HG02623 (cell line): ENCODE results near the gene FIG4.
"Not testable (repeated sequence)": the region's sequence is repeated elsewhere in the genome, so short reads cannot be mapped to it uniquely, and the experiment has no call there.

Experiments used
- ATAC-seq: cut with Tn5 transposase; IDR thresholded peaks from one replicate; pipeline ENCODE4 v1.9.1; 2021; ENCODE audit warnings: moderate library complexity; ENCODE audit not compliant: unreplicated experiment

The FIG4 gene

DNA sequence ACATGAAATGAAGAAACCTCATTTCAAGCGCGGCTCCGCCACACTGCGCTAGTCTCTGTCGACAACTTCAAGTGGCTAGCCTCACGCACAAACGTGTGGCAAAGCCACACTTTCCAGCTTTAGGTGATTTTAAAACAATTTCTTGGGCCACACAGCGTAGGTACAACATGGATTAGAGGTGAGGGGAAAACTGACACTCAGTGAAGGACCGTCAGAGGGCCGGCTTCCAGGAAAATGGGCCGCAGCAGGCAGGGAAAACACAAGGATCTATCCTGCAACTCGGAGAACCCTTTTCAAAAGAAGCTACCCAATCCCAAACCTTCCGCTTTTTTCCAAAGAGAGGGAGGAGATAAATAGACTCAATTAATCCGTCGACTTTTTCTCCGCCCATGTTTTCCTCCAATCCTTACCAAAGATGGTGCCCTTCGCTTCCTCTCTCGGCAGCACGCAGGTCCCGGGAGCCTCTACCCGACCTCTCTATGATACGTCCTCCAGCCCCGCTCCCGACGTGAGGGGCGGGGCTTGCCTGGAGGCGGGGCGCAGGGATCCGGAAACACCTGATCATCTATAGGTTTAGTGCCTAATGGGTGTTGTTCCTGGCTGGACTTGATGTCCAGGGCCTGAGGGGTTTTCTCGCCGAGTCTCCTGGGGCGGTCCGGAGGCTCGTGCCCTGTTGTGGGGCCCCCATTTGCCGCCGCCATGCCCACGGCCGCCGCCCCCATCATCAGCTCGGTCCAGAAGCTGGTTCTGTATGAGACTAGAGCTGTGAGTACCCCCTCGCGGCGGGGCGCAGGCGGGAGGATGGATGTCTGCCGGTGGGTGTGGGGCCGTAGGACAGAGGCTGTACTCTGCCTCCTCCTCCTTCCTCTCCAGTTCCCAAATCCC lies at the start of gene FIG4, which contains the start of gene AK9:
Gene FIG4, plus strand, starts transcription at position 560 of the 885 bp plus-strand sequence. Its CDS starts 140 bp downstream, at position 700.
Gene AK9, minus strand, starts transcription at position 466 of the 885 bp plus-strand sequence. CDS start 15,457 bp downstream, outside the sequence.
- ATAC-seq: peak; percentile 94

DNA sequence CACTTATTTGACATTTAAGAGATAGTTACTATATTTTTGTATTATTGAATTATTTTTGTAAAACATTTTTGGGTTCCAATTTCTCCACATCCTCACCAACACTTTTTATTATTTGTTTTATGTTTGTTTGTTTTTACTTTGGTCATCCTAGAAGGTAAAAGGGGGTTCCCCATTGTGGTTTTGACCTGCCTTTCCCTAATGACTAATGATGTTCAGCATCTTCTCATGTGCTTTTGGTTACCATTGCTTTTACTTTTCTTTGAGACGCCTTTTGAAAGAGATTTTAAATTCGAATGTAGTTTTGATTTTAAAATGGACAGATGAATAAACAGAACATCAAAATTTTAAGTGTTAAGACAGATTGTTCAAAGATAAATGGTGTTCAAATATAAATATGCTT lies 47.0 kb upstream of the FIG4 start:
- no peak for ATAC-seq

DNA sequence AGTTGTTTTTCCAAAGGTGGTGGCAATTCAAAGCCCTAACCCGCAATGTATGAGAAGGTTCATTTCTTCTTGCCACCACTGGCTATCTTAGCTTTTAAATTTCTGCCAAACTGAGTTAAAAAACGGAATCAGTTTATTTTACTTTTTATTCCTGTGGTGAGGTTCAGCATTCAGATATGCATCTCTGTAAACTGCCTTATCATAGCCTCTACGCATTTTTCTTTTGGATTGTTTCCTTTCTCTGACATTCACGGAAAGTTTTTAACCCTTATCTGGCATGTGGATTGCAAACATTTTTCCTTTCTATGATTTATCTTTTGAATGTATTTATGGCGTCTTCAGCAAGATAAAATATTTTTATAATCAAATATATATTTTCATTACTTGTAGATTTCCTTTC lies 37.8 kb upstream of the FIG4 start:
- no peak for ATAC-seq

DNA sequence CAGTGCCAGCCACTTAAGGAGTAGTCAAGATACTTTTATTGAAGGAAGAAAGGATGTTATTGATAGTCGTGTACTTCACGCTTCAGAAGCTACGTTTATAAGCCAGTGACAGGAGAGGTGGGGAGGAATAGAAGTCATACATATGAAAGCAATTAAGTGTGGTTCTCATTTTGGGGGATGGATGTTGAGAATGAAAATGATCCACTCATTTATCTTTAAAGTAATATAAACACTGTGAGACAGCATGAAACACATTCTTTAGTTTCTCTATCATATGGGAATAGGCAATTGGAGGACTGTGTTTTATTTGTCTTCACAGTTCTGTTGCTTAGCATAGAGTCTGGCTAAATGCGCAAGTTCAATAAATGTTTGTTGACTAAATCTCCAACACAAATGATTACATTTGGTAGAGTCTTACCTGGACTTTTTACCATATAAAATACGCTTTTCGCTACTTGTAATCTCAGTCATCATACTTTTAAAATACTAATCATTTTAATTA lies 35.3 kb upstream of the FIG4 start:
- no peak for ATAC-seq

DNA sequence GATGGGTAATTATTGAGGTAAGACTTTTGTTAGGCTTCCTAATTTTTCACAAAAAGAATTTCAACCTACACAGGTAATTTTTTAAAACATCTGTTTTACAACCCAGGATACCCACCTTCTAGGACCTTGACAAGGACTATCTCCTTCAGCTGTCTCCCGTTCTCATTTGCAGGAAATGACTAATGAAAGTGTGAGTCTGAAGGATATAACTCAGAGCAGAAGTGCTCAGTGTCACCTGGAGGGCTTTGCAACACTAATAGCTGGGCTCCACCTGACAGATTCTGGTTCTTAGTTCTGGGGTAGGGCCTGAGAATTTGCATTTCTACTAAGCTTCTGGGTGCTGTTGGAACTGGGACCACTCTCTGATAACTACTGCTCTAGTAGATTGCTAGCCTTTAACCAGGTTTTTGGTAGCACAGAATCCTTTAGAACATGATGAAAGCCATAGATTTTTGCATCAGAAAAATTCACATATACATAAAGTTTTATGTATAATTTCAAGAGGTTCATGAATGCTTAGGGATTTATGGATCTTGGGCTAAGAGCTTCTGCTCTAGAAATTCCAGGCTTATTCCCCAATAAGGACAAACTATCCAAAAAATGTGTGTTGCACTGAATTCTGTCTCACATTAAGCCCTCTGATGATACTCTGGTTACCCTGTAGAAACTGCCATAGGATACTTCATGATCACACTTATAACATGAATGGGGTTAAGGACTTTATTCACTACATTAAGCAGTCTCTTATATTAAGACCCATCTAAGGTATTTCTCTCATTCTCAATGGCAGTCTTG lies 30.4 kb upstream of the FIG4 start:
- ATAC-seq: no peak

DNA sequence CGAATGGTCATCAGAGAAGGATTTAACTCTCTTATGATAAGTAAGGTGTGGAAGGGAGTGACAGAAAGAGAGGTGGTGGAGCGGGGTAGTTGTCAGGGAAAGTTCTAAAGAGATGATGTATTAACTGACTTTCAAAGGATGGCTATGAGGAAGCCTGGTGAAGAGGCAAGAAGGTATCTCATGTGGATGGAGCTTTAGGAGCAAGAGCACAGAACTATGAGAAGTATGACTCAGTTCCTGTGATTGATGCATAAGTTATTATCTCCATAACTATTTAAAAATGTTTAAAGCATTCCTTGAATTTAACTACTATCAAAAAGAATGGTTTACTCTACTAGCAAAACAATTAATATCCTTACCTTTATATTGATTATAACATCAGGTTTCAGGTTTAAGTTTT lies 28.9 kb upstream of the FIG4 start:
- ATAC-seq: no peak

DNA sequence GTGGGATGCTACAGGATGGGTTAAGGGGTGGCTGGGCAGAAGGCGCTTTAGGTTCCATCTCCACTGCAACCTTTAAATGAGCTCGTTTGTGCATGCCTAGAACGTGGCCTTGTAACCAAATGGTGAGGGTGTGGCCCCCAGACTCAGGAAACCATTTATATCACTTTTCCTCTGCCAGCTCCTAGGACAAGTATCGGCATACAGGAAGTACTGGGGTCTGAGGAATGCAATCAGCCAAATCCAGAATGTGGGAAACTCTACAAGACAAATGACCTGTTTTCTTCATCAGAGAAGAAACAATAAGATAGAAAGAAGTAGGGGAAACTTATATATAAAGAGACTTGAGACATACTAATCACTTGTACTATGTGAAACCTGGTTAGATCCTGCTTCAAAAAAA lies 21.3 kb upstream of the FIG4 start:
- ATAC-seq: no peak

DNA sequence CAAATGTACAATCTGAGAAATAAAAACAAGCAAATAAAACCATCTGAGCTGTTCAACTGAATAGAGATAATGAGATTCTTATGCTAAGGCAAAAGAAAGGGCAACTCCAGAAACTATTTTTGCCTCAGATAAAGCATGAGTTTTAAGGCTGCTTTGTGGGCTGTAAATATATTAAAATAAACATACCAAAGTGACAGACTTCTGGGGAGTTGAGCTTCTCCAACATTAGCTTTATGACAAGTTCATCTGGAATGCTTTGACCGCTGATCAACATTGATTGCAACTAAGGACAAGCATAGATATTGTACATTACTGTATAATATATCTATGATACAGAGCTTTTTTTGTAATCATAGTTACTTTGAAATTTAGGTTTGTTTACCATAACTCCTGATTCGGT lies 19.4 kb upstream of the FIG4 start:
- no peak for ATAC-seq

DNA sequence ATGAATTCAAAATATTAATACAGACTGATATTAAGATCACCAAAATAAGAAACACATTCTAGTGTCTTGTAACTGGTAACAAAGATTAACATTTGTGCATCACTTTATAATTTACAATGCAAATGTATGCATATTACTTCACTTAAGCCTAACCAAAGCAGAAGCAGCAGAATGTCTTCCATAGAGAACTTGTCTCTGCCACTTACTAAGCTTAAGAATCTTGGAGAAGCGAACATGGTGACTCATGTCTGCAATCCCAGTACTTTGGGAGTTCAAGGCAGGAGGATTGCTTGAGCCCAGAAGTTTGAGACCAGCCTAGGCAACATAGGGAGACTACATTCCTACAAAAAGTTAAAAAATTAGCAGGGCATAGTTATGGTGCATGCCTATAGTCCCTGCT lies 18.9 kb upstream of the FIG4 start:
- no peak for ATAC-seq

DNA sequence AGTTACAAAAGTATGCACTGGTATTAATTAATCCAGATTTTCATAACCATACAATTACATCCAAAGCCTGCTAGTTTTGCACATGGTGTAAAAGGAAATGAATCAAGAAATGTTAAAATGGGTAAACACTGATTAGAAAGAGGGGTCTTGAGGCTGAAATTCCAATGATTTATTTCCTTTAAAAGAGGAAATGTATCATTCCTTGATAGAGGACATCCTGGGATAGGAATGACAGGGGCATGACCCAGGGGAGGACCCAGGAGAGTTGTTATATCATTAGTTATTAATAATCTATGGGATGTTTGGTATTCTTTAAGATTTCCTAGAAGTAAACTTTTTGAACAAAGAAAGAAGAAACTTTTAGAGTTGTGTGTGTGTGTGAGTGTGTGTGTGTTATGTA lies 18.3 kb upstream of the FIG4 start:
- ATAC-seq: no peak

DNA sequence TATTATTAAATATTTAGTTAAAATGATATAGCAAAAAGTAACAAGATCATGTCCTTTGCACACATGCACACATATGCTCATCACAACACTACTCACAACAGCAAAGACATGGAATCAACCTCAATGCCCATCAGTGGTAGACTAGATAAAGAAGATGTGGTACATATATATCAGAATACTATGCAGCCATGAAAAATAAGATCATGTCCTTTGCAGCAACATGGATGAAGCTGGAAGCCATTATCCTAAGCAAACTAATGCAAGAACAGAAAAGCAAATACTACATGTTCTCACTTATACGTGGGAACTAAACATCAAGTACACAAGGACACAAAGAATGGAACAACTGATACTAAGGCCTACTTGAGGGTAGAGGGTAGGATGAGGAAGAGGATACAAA lies 14.4 kb upstream of the FIG4 start:
- no peak for ATAC-seq

DNA sequence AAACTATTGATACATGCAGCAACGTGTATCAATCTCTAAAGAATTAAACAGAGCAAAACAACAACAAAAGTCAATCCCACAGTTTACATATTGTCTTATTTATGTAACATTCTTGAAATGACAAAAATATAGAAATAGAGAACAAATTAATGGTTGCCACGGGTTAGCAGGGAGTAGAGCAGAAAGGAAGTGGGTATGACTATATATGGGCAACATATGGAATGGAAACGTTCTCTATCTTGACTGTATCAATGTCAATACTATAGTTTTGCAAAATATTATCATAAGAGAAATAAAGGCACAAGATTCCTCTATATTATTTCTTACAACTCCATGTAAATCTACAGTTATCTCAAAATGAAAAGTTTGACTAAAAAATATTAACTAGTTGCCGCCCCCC lies 12.9 kb upstream of the FIG4 start:
- ATAC-seq: no peak

DNA sequence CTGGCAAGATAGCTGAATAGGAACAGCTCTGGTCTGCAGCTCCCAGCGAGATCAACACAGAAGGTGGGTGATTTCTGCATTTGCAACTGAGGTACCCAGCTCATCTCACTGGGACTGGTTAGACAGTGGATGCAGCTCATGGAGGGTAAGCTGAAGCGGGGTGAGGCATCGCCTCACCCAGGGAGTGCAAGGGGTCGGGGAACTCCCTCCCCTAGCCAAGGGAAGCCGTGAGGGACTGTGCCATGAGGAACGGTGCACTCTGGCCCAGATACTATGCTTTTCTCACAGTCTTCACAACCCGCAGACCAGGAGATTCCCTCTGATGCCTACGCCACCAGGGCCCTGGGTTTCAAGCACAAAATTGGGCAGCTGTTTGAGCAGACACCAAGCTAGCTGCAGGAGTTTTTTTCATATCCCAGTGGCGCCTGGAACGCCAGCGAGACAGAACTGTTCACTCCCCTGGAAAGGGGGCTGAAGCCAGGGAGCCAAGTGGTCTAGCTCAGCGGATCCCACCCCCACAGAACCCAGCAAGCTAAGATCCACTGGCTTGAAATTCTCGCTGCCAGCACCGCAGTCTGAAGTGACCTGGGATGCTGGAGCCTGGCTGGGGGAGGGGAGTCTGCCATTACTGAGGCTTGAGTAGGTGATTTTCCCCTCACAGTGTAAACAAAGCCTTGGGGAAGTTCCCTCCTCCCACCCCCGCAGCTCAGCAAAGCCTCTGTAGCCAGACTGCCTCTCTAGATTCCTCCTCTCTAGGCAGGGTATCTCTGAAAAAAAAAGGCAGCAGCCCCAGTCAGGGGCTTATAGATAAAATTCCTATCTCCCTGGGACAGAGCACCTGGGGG lies 12.2 kb upstream of the FIG4 start:
- ATAC-seq: not testable (repeated sequence)

DNA sequence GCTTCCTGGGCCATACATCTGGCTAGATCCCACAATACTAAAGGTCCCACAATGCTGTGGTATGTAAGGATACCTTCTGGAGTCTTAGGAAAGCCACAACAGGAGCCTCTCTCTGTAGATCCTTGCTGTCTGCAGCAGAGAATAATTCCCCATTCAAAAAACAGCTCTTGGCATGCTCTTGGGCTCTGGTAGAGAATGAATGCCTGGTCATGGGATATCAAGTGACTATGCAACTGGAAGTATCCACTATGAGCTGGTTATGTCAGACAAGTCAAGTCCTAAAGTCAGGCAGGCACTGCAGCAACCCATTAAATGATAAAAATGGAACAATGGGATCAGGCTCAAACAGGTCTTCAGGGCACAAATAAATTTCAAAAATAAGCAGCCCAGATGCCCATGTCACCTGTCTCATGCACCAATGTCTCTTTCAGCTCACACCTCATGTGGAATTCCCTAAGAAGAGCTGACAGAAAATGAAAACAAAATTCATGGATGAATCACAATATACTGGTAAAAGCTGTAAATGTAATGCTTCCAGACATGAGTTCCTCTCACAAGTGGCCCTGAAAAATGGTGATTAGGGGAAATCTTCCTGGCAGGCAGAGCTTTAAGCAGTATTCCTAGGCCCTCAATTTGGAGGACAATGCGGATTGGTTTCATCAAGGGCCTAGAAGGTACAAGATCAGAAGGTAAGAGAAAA lies 4.4 kb upstream of the FIG4 start:
- no peak for ATAC-seq

DNA sequence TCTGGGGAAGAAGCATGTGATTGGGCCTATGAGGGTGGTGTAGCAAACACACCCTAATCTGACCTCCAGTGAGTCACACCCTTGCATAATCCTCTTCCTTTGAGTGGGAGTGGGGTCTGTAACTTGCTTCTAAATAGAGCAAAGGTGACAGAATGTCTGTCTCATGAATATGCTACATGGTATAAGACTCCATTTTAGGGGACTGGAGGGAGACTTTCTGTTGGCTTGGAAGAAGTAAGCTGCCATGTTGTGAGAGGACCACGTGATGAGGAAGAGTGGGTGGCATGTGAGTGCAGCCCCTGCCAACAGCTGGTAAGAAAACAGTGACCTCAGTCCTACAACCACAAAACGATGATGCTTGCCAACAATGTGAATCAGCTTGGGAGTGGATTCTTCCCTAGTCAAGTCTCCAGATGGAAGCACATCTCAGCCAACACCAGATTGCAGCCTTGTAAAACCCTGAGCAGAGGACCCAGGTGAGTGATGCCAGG lies 3.8 kb upstream of the FIG4 start:
- ATAC-seq: no peak

DNA sequence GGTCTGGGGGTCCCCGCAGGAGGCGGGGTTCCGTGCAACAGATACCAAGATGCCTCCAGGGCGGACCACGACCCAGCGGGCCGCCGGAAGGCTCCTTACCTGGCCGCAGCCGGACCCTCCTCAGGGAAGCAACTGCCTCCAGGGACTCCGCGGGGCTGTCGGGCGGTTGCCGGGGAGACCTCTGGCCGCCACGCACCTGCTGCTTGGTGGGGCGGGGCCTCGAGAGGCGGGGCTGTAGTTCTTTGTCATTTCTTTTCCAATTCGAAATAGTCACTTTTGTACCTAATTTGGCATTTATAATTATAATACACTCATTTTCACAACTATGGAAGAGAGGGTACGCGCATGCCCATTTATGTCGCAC lies 741 bp upstream of the FIG4 start:
- peak; percentile 44 for ATAC-seq

DNA sequence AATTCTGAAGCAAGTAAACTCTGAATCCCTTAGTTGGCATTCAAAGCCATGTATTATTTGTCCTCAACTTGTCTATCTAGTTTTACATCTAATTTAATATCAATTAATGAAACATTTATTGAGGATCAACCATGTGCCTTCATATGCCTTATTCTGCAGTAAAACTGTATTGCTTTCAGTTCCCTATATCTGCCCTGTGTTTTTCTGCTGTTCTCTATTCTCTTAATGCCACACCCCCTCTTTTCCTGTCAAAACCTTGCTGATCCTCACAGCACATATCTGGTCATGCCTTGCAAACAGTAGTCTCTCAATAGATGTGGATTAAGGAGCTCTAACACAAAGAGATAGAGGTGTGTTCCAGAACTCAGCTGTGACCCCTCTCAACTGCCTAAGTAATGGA lies 2.0 kb downstream of the FIG4 start:
- peak; percentile 25 for ATAC-seq

DNA sequence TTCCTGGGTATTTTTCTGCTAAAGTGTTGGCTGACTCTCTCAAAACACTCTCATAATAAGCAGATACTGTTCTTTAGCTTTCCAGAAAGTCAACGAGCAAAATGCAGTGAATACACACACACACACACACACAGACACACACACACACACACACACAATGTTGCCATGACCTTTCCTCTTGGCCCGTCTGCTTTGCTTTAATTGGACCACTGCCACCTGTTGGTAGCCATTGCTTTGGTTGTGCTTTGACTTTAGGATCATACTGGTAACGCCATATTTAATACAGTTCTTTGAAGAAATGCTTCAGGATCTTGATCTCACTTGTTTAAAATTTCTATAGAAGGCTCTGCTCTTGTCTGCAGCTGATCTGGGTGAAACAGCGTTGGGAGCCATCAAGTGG lies 4.4 kb downstream of the FIG4 start:
- ATAC-seq: no peak

DNA sequence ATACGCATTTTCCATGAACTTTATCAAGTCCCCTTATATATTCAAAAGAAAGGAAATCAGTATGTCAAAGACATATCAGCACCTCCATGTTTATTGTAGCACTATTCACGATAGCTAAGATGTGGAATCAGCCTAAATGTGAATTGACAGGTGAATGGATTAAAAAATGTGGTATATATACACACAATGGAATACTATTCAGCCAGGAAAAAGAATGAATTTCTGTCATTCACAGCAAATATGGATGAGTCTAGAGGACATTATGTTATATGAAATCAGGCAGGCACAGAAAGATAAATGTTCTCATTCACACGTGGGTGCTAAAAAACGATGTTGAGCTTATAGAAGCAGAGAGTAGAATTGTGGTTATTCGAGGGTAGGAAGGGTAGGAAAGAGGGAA lies 5.3 kb downstream of the FIG4 start:
- ATAC-seq: no peak

DNA sequence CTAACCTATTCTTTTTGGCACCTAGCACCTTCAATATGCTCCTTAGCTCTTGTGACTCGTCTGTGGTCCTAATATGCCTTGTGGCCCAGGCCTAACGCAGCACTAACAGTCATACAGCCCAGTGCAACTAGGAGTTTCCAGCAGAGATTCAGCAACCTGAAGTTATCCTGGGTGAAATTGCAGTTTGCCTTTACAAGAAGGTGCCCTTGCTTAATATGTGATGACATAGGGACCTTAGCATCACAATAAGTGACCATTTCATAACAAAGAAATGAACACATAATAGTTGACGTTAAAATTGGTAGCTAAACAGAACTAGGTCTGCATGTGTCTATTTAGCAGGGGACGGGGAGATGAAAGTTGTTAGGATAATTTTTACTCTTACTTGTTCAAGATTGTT lies 10.1 kb downstream of the FIG4 start:
- no peak for ATAC-seq
